ENCODE measurements around the gene GBGT1. TPM values are rescaled to one million over a fixed set of nuclear protein-coding genes. Genes with fewer than 3 reads are reported as not detected.
A peak's percentile ranks its signal among the peaks of the same experiment; 100 is the strongest.

GBGT1 gene
- total RNA-seq, 2 experiments from 2014 or later, result 1.6 to 2.9 TPM

DNA sequence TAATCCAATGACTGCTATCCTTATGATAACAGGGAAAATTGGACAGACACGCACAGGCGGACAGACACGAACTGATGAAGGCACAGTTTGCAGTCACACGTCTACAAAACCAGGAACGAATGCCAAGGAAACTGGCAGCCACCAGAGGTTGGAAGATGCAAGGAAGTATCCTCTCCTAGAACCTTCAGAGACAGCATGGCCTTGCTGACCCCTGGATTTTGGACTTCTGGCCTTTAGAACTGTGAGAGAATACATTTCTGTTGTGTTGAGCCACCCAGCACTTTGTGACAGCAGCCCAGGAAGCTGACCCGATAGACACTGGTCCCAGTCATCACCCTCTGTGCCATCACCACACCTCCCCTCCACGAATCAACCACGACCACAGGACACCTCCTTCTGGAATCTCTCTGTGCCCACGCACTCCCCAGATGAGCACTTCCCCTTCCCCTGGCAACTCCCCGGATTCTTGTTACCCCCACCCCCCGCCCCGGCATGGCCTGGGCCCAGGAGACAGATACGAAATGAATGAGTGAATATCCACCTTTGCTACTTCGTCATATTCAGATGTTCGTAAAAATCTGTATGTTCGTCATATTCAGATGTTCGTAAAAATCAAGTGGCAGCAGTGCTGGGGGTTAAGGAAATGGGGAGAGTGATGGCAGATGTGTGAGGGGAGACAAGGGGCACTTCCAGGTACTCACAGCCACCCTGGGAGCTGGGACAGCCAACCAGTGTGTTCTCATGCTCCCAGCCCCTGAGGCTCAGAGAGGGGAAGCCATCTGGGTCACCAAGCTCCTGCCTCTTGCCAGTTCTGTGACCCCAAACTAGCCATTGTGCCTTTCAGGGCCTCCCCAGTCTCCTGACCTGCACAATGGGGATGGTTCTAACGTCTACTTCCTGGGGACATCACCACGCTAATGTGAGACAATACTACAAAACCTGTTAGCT, 18.5 kb downstream of the GBGT1 start:
- H3K4me1 Mint-ChIP-seq, result peaks cover 64% of the 10 kb centered on the region
- no peaks in the 10 kb centered on the region for H3K36me3 Mint-ChIP-seq
- H3K9me3 Mint-ChIP-seq, result no peaks in the 10 kb centered on the region
- peak overlapping the region; percentile 63 for H3K4me3 Mint-ChIP-seq
- peak overlapping the region; percentile 86 for H3K27ac Mint-ChIP-seq
- no peak for DNase-seq
- no peaks in the 10 kb centered on the region for H3K27me3 Mint-ChIP-seq

DNA sequence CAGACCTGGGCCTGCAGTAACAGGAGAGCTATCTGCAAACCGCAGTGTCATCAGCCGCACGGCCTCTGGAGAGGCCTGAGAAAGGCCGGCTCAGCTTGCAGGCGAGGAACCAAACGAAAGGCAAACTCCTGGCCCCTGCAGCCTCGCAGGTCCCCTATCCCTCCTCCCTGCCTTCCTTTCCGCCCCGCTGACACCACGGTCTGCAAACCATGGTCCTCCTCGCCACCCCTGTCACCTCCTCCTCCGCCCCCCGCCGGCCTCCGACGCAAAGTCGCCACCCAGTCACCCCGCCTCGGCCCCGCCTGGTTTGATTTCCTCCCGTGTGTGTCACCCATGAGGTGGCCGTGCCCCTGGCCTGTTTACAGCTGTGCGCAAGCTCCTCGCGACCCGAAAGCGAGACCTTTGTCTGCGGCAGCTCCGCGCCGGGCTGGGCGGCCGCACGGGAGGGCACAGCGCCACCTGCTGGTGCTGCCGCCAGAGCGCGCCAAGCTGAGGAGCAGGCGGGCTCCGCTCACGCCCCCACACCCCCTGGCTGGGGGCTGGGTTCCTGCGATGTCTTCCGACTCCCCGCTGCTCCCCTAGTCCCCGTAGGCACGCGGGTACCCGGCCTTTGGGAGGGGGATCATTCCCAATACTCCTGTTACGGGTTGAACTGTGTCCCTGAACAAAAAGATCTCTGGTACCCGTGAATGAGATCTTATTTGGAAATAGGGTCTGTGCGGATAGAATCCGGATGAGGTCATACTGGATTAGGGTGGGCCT, 19.4 kb downstream of the GBGT1 start:
- DNase-seq, result peak; percentile 96
- H3K9me3 Mint-ChIP-seq, result no peaks in the 10 kb centered on the region
- no peaks in the 10 kb centered on the region for H3K36me3 Mint-ChIP-seq
- peak overlapping the region; percentile 86 for H3K27ac Mint-ChIP-seq
- H3K27me3 Mint-ChIP-seq, result no peaks in the 10 kb centered on the region
- peaks cover 62% of the 10 kb centered on the region for H3K4me1 Mint-ChIP-seq
- peak overlapping the region; percentile 63 for H3K4me3 Mint-ChIP-seq

DNA sequence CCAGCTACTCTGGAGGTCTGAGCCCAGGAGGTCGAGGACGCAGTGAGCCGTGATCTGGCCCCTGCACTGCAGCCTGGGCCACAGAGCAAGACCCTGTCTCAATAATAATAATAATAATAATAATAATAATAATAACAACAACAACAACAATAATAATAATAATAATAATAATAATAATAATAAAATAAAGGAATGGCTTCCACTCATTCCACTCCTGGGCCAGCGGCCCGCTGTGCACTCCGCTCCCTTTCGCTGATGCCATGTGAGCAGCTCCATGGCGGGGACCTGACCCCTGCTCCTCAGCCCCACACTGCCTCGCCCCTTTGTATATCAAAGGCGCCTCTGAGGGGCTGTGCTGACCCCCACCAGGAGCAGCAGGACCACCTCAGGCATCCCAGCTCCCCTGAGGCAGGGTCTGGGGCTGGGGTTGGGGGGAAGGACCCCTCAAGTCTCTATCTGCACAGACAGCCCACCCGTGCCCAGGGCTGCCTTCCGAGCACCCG, 20.0 kb downstream of the GBGT1 start:
- Mint-ChIP-seq H3K9me3 (no peaks in the 10 kb centered on the region), H3K4me1 (peaks cover 62% of the 10 kb centered on the region), H3K36me3 (no peaks in the 10 kb centered on the region), H3K27ac (peak overlapping the region; percentile 86), H3K4me3 (peak overlapping the region; percentile 63), H3K27me3 (no peaks in the 10 kb centered on the region)
- DNase-seq, result no peak

DNA sequence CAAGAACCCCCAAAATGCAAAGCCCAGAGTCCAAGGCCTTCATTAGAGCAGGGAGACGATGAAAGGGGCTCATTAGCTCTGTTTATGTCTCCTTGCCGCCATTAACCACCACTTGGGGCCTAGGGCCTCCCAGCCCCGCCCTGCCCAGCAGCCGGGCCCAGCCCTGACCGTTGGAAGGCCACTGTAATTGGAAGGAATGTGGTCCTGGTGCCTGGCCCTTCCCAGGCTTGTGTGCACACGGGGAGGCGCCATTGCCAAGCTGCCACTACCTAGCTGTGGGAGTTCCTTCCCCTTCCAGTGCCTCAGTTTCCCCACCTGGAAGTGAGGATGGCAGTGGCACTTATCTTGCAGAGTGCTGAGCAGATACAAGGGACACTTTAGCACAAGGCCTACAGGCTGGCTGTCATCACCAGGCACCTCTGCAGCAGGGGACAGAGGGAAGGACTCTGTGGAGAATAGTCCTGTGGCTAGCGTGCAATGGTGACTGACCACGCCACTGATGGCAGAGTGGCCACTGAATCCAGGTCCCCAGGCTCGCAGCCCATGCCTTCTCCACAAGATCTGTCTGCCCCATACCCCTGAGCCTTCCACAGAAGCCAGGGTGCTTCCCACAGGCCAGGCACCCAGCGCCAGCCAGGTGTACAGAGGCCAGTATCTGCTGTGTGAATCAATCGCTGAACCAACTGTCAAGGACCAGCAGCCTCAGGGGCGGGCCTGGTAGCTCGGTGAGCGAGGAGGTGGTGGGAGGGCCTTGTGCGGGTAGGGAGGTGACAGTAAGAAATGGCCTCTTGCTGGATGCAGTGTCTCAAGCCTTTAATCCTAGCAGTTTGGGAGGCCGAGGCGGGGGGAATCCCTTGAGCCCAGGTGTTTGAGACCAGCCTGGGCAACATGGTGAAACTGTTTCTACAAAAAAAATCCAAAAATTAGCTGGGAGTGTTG, 20.8 kb downstream of the GBGT1 start:
- DNase-seq, result peak; percentile 54
- Mint-ChIP-seq H3K4me3 (no peak overlapping the region), H3K36me3 (no peaks in the 10 kb centered on the region), H3K27ac (peak overlapping the region; percentile 90), H3K4me1 (peaks cover 63% of the 10 kb centered on the region), H3K9me3 (no peaks in the 10 kb centered on the region), H3K27me3 (no peaks in the 10 kb centered on the region)

DNA sequence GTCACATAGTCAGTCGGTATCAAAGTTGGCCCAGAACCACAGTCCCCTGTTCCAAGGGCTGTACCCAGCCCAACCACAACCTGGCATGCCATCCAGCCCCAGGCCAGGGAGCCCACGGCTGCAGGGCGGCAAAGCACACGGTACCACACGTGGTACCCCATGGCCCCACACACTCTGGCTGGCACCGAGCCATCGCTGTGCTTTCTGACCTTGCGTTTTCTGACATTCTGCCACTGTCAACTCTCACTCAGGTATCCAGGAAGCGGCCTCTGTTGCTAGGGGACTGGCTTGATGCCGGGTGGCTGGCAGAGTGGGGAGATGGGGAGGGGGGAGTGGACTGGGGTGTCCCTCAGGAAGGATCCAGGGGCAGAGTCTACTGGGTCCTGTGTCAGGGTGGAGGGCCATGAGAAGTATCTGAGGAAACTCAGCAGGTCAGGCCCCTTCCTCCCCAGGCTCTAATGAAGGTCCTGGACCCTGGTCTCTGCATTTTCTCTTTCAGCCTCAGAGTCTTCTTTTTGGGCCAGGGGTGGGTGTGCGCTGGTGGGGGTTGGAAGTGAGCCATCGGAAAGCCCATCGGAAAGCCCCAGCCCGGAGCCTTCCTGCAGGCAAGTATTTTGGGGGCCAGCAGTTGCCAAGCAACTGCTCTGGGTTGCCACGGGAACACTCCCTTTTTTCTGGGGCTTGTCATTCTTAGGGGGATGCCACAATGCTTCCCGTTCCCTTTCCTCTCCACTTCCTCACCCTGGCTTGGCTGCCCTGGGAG, 21.7 kb downstream of the GBGT1 start:
- Mint-ChIP-seq H3K27ac (peak overlapping the region; percentile 90), H3K27me3 (no peaks in the 10 kb centered on the region), H3K4me1 (peaks cover 61% of the 10 kb centered on the region), H3K9me3 (no peaks in the 10 kb centered on the region), H3K36me3 (no peaks in the 10 kb centered on the region), H3K4me3 (peak overlapping the region; percentile 54)
- peak; percentile 77 for DNase-seq

DNA sequence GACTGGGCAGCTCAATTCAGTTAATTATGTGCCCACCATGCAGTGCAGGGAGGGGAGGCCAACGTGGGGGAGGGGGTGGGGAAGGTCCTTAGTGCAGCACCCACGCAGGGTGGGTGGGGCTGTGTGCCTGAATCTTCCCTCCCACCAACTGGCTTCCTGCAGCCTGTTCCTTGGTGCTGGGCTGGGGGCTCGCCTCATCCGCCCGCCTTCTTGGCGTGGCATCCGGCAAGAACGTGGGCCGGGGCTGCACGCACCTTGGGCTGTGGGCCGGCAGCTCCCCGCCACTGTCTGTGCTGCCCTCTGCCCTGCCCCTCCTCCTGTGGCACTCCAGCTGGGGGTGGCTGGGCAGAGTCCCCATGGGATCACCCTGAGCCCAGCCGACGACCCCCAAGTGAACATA, 23.1 kb downstream of the GBGT1 start:
- Mint-ChIP-seq H3K4me3 (no peak overlapping the region), H3K27ac (peak overlapping the region; percentile 25), H3K9me3 (no peaks in the 10 kb centered on the region)

DNA sequence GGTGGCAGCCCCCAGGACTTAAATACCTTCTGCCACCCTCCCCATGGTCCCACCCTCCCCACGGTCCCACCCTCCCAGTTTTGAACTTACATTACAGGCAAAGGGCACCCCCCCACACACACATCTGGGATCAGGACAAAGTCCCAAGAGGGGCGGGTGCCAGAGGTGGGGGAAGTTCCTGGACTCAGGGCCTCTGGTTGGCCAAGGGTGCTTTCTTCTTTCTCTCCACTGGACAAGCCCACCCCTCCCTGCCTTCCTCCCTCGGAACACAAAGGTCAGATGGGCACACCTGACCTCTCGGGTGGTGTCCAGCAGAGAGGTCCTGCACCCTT, 23.6 kb downstream of the GBGT1 start:
- no peak overlapping the region for H3K4me3 Mint-ChIP-seq
- H3K27ac Mint-ChIP-seq, result no peak overlapping the region
- no peak for DNase-seq
- H3K4me1 Mint-ChIP-seq, result peaks cover 59% of the 10 kb centered on the region
- no peaks in the 10 kb centered on the region for H3K9me3 Mint-ChIP-seq
- no peaks in the 10 kb centered on the region for H3K27me3 Mint-ChIP-seq
- peaks cover 4% of the 10 kb centered on the region for H3K36me3 Mint-ChIP-seq

More for the DNA sequence above, 23.1 kb downstream of the GBGT1 start:
- Mint-ChIP-seq H3K4me1 (peaks cover 59% of the 10 kb centered on the region), H3K27me3 (no peaks in the 10 kb centered on the region), H3K36me3 (peaks cover 4% of the 10 kb centered on the region)
- DNase-seq, result no peak

DNA sequence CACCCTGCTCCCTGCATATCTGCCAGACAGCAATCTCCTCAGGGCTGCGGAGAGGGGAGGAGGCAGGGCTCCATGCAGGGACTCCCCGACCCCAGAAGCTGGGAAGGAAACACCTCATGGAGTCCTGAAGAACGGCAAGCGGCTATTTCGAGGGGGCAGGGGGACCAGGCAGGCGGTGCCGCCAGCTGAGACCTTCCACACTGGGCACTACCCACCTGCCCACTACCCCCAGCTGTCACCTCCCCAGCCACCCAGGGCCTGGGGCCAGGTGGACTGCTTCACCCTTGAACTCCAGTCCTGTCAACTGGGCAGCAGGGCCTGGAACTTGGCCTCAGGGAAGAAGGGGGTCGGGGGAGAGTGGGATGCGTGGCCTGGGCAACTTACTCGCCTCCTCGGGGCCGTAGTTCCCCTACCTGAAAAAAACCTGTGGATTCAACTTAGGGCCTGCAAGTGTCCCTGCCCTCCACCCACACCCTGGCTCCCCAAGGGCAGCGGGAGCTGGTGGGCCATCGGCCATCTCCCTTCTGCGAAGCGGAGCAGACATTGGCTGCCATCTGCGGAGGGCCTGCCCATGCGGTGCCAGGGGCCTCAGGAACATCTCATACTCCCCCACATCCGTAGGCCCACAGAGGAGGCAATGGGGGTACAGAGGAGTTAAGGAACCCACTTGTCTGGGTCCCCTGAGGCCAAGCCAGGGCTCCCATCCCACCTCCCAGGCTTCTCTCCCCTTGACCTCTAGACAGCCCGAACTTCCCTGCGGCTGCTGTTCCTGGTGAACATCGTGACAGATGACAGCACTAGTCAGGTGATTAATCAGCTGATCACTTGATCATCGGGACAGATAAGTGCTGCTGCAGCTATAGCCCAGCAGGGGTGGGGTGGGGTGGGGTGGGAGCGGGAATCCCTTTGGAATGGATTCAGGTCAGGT, 24.2 kb downstream of the GBGT1 start:
- no peak for DNase-seq
- Mint-ChIP-seq H3K9me3 (no peaks in the 10 kb centered on the region), H3K4me1 (peaks cover 59% of the 10 kb centered on the region), H3K36me3 (peaks cover 4% of the 10 kb centered on the region), H3K4me3 (no peak overlapping the region), H3K27ac (no peak overlapping the region), H3K27me3 (no peaks in the 10 kb centered on the region)

DNA sequence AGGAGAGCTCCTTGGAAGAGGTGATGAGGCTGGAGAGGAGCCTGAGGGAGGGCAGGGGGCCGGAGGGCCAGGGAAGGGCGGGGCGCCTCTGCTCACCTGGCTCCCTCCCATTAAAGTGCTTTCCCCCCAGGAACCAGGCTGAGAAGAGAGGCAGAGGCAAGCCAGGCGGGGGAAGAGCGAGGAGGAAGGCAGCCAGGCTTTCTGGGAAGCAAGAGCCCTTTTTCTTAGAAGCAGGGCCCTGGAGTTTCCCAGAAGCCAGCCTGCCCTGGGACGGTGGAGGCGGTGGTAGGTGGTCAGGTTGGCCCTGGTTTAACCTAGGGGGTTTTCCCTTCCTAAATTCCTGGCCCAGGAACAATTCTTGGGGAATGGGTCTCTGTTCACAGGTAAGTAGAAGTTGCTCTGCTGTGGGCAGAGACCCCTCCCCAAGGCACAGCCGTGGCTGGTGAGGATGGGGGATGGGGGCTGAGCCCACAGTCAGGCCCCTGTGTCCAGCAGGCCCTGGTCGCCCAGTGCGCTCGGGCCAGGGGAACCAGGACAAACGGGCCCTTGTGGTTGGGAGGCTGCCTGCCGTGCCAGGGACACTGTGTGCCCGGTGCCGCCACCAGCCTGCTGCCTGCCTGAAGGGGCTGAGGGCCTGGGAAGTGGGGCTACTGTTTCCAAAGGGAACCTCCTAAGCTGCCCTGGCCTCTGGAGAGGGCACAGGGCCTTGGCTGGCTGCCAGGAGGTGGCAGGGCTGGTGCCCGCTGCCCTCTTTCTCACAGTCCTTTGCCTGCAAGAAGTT, 26.1 kb downstream of the GBGT1 start:
- peaks cover 7% of the 10 kb centered on the region for H3K36me3 Mint-ChIP-seq
- H3K27ac Mint-ChIP-seq, result peak overlapping the region; percentile 77
- peak; percentile 63 for DNase-seq
- no peak overlapping the region for H3K4me3 Mint-ChIP-seq
- H3K9me3 Mint-ChIP-seq, result no peaks in the 10 kb centered on the region
- peaks cover 60% of the 10 kb centered on the region for H3K4me1 Mint-ChIP-seq
- no peaks in the 10 kb centered on the region for H3K27me3 Mint-ChIP-seq

DNA sequence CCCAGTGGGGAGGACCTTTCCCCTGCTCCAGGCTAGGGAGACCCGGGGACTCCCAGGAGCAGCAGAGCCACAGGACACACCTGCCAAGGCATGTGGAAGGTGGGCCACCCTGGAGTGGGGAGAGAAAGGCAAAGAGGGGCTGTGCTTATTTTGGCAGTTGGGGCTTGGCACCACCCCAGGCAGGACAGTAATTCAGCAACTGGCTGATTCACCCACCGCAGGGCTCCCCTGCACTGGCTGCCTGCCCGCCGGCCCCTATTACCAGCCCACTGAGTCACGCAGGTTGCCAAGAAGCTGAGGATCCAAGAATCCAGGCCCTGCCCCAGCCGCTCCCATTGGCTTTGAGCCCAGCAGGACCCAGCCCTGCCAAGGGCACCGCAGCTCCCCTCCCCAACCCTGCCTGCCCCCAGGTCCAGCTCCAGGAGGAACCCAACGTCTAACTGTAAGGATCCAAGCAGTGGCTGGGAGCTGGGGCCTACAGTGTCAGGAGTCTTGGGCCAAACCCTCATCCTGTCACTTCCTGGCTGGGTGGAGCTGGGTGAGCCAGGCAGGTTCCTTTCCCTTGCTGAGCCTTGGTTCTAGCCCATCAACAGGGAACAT, 28.5 kb downstream of the GBGT1 start:
- no peaks in the 10 kb centered on the region for H3K27me3 Mint-ChIP-seq

DNA sequence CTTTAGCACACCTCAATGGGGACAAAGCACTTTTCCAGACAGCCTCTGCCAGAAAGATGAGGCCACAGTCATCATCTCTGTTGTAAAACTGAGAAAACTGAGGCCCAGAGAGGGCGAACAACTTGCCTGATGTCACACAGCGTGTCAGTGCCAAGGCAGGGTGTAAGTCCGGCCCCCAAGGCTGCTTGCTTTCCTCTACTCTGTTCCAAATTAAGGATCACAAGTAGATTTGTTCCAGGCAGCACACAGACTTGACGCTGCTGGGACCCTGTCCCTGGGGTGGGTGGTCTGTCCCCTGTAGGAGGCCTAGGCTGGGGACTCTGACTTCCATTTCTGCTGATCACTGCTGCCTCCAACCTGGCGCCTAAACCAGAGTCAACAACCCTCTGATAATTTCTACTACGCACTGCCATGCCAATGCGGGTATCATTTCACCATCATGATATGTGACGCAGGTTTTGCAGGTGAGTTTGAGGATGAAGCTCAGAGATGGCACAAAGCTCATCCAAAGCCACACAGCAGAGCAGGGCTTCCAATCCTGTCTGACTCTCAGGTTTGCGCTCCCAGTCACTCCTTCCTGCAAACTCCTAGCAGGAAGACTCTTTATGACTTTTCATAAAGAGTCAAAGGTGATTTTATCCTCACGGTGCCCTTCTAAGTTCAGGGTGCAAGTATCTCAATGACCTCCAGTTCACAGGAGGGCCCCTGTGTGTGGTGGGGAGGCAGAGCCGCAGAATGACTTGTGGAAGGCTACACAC, 29.1 kb downstream of the GBGT1 start:
- no peaks in the 10 kb centered on the region for H3K9me3 Mint-ChIP-seq
- peaks cover 62% of the 10 kb centered on the region for H3K4me1 Mint-ChIP-seq
- no peak for DNase-seq
- no peaks in the 10 kb centered on the region for H3K27me3 Mint-ChIP-seq
- peak overlapping the region; percentile 92 for H3K27ac Mint-ChIP-seq
- peaks cover 9% of the 10 kb centered on the region for H3K36me3 Mint-ChIP-seq
- peak overlapping the region; percentile 51 for H3K4me3 Mint-ChIP-seq

More for the DNA sequence above, 28.5 kb downstream of the GBGT1 start:
- Mint-ChIP-seq H3K9me3 (no peaks in the 10 kb centered on the region), H3K27ac (peak overlapping the region; percentile 92), H3K36me3 (peaks cover 9% of the 10 kb centered on the region), H3K4me3 (no peak overlapping the region), H3K4me1 (peaks cover 62% of the 10 kb centered on the region)
- peak; percentile 61 for DNase-seq
